Measurements from ENCODE around the gene ITGAV. TPM values are rescaled to one million over a fixed set of nuclear protein-coding genes. Genes with fewer than 3 reads are reported as not detected.
A peak's percentile ranks its signal among the peaks of the same experiment; 100 is the strongest.

The ITGAV gene
- total RNA-seq, 4 donors from 2014 or later: 98.4 to 117 (median 105) TPM

- H3K4me3 ChIP-seq: no peak overlapping the region
- intact Hi-C loops (cut with DNase I): no loop called here
- peak overlapping the region; percentile 17 to 33 (median 26) for H3K27ac ChIP-seq (replicated peaks in 1 of 4)
- no peaks in the 10 kb centered on the region for H3K9me3 ChIP-seq
- peaks cover 4 to 24% (median 16%) of the 10 kb centered on the region in 4 donors for H3K36me3 ChIP-seq
- H3K4me1 ChIP-seq: peaks cover 16 to 43% (median 30%) of the 10 kb centered on the region in 4 donors
- no peak for DNase-seq (ENCODE audit: extremely low spot score)
- WGBS: 74% methylated on average over 3 of the region's 3 CpGs
- H3K27me3 ChIP-seq: no peaks in the 10 kb centered on the region
- TF ChIP-seq EP300 (IDR thresholded peaks at IDR 0.05) (no peak), CTCF (IDR thresholded peaks at IDR 0.05) (no peak), POLR2A (IDR thresholded peaks at IDR 0.05; ENCODE audit: low read depth) (no peak), POLR2AphosphoS5 (IDR thresholded peaks at IDR 0.05) (peak in 1 of 2 donors; percentile 14)
Measured at GRCh38 chr2:186605041-186605440, 15.2 kb downstream of the ITGAV start.

- 94% methylated on average over 6 of the region's 6 CpGs for WGBS
- intact Hi-C loops (cut with DNase I): no loop called here
Measured at GRCh38 chr2:186607660-186608324, 17.9 kb downstream of the ITGAV start.

GRCh38 chr2:186610785-186611184 is 20.9 kb downstream of the ITGAV start:
- Histone ChIP-seq H3K27me3 (no peaks in the 10 kb centered on the region), H3K4me3 (no peak overlapping the region), H3K27ac (replicated peaks in 1 of 4) (no peak overlapping the region), H3K4me1 (peaks cover 29 to 48% (median 41%) of the 10 kb centered on the region in 4 donors), H3K9me3 (no peaks in the 10 kb centered on the region), H3K36me3 (peaks cover 0 to 3% (median 1%) of the 10 kb centered on the region in 4 donors)
- intact Hi-C loops (cut with DNase I): no loop called here
- TF ChIP-seq POLR2AphosphoS5 (IDR thresholded peaks at IDR 0.05): no peak
- TF ChIP-seq EP300 (IDR thresholded peaks at IDR 0.05): no peak
- no peak for TF ChIP-seq POLR2A (IDR thresholded peaks at IDR 0.05; ENCODE audit: low read depth)
- no peak for TF ChIP-seq CTCF (IDR thresholded peaks at IDR 0.05)
- WGBS: 88% methylated on average over 7 of the region's 7 CpGs
- no peak for DNase-seq (ENCODE audit: extremely low spot score)

More at GRCh38 chr2:186607660-186608324, 17.9 kb downstream of the ITGAV start:
- H3K9me3 ChIP-seq: no peaks in the 10 kb centered on the region
- H3K36me3 ChIP-seq: peaks cover 0 to 14% (median 8%) of the 10 kb centered on the region in 4 donors
- H3K27me3 ChIP-seq: no peaks in the 10 kb centered on the region
- peaks cover 30 to 60% (median 49%) of the 10 kb centered on the region in 4 donors for H3K4me1 ChIP-seq
- no peak overlapping the region for H3K27ac ChIP-seq (replicated peaks in 1 of 4)
- no peak for DNase-seq (ENCODE audit: extremely low spot score)
- no peak for TF ChIP-seq EP300 (IDR thresholded peaks at IDR 0.05)
- no peak for TF ChIP-seq POLR2AphosphoS5 (IDR thresholded peaks at IDR 0.05)
- TF ChIP-seq POLR2A (IDR thresholded peaks at IDR 0.05; ENCODE audit: low read depth): no peak
- no peak for TF ChIP-seq CTCF (IDR thresholded peaks at IDR 0.05)
- H3K4me3 ChIP-seq: no peak overlapping the region

GRCh38 chr2:186611526-186611925 is 21.7 kb downstream of the ITGAV start:
- H3K36me3 ChIP-seq: no peaks in the 10 kb centered on the region
- H3K4me1 ChIP-seq: peaks cover 28 to 48% (median 42%) of the 10 kb centered on the region in 4 donors
- 71% methylated on average over 2 of the region's 2 CpGs for WGBS
- no peak overlapping the region for H3K27ac ChIP-seq (replicated peaks in 1 of 4)
- no peak for TF ChIP-seq POLR2AphosphoS5 (IDR thresholded peaks at IDR 0.05)
- no peak for TF ChIP-seq CTCF (IDR thresholded peaks at IDR 0.05)
- TF ChIP-seq POLR2A (IDR thresholded peaks at IDR 0.05; ENCODE audit: low read depth): no peak
- TF ChIP-seq EP300 (IDR thresholded peaks at IDR 0.05): no peak
- DNase-seq (ENCODE audit: extremely low spot score): no peak
- no peaks in the 10 kb centered on the region for H3K27me3 ChIP-seq
- intact Hi-C loops (cut with DNase I): no loop called here
- no peak overlapping the region for H3K4me3 ChIP-seq
- H3K9me3 ChIP-seq: no peaks in the 10 kb centered on the region

Data from esophagus muscularis mucosa (tissue), 4 donors.